ENCODE data around the gene CFAP298.
"Not testable (repeated sequence)": the region's sequence is repeated elsewhere in the genome, so short reads cannot be mapped to it uniquely, and the experiment has no call there.

Gene CFAP298

GRCh38 chr21:32565856-32566465, 46.2 kb downstream of the CFAP298 start:
- TF ChIP-seq CTCF (IDR thresholded peaks at IDR 0.05; ENCODE audit: borderline replicate concordance, insufficient read depth, low read depth, low read length), result no peak
- no peak overlapping the region for H3K4me3 ChIP-seq (ENCODE audit: low read depth, low read length)

GRCh38 chr21:32562915-32563314, 49.3 kb downstream of the CFAP298 start:
- TF ChIP-seq CTCF (IDR thresholded peaks at IDR 0.05; ENCODE audit: borderline replicate concordance, insufficient read depth, low read depth, low read length), result no peak
- no peak overlapping the region for H3K4me3 ChIP-seq (ENCODE audit: low read depth, low read length)

GRCh38 chr21:32562426-32562825, 49.8 kb downstream of the CFAP298 start:
- no peak overlapping the region for H3K4me3 ChIP-seq (ENCODE audit: low read depth, low read length)
- TF ChIP-seq CTCF (IDR thresholded peaks at IDR 0.05; ENCODE audit: borderline replicate concordance, insufficient read depth, low read depth, low read length), result no peak

GRCh38 chr21:32561476-32561875, 50.7 kb downstream of the CFAP298 start:
- H3K4me3 ChIP-seq (ENCODE audit: low read depth, low read length), result not testable (repeated sequence)

GRCh38 chr21:32560896-32561295, 51.3 kb downstream of the CFAP298 start:
- no peak for TF ChIP-seq CTCF (IDR thresholded peaks at IDR 0.05; ENCODE audit: borderline replicate concordance, insufficient read depth, low read depth, low read length)
- no peak overlapping the region for H3K4me3 ChIP-seq (ENCODE audit: low read depth, low read length)

- no peak for TF ChIP-seq CTCF (IDR thresholded peaks at IDR 0.05; ENCODE audit: borderline replicate concordance, insufficient read depth, low read depth, low read length)
- no peak overlapping the region for H3K4me3 ChIP-seq (ENCODE audit: low read depth, low read length)
These were observed 53.1 kb downstream of the CFAP298 start for GRCh38 chr21:32559006-32559610.

- H3K4me3 ChIP-seq (ENCODE audit: low read depth, low read length), result no peak overlapping the region
- TF ChIP-seq CTCF (IDR thresholded peaks at IDR 0.05; ENCODE audit: borderline replicate concordance, insufficient read depth, low read depth, low read length), result no peak
These were observed 54.1 kb downstream of the CFAP298 start for GRCh38 chr21:32558106-32558505.
